A549 (cell line): Measurements from ENCODE around the gene UNC5CL.

Source experiments
- CBX8 ChIP-seq: fragments of 200-600 bp; sonication (generic); IDR thresholded peaks from 2 replicates; pipeline ENCODE4 v1.6.1; 2016
- CTCF ChIP-seq: fragments of >200 bp; sonication (Bioruptor Twin); formaldehyde crosslinking; IDR thresholded peaks from 3 replicates; pipeline ENCODE4 v1.5.1; 2016
- HOXA7 ChIP-seq: fragments of 250-450 bp; sonication (Bioruptor Pico); IDR thresholded peaks from 2 replicates; pipeline ENCODE4 v1.5.0; 2020; ENCODE audit warnings: mild to moderate bottlenecking, moderate library complexity
- KDM1A ChIP-seq: fragments of 200-600 bp; sonication (generic); IDR thresholded peaks from 2 replicates; pipeline ENCODE4 v1.6.1; 2016; ENCODE audit warnings: low read depth, mild to moderate bottlenecking
- MAFK ChIP-seq: fragments of 450-650 bp; IDR thresholded peaks from 2 replicates; pipeline ENCODE4 v1.6.1; 2014; ENCODE audit not compliant: partially characterized antibody
- POLR2A ChIP-seq: IDR thresholded peaks from 2 replicates; pipeline ENCODE4 v1.6.1; 2012; ENCODE audit warnings: mild to moderate bottlenecking, low read length
- REST ChIP-seq: fragments of 200-600 bp; sonication (generic); IDR thresholded peaks from 2 replicates; pipeline ENCODE4 v1.6.1; 2016; ENCODE audit warnings: antibody characterized with exemption, mild to moderate bottlenecking, moderate library complexity

DNA sequence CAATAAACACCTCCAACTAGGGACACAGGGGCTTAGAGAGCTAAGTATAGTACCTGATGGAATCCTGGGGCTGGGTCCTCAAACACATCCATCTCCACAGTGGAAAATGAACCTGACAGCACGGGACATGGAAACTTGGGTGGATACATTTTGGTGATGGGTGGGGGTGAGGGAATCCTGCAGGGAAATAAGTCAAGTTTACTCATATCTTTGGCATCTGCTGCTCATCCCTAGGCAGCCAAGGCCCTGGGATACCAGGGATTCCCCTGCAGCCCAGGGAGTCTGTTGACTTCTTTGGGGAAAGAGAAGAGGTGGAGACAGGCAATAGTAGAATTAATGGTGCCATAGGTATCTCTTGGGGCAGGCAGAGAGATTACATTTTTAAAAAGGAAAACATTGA is 20.5 kb upstream of the UNC5CL start:
- TF ChIP-seq POLR2A, result no peak
- TF ChIP-seq REST, result no peak
- TF ChIP-seq KDM1A, result no peak
- TF ChIP-seq HOXA7 (CRISPR knock-in tag), result no peak
- no peak for TF ChIP-seq CTCF
- no peak for TF ChIP-seq CBX8
- TF ChIP-seq MAFK, result no peak
